ENCODE data around the gene PLA2G4A.

The PLA2G4A gene

DNA sequence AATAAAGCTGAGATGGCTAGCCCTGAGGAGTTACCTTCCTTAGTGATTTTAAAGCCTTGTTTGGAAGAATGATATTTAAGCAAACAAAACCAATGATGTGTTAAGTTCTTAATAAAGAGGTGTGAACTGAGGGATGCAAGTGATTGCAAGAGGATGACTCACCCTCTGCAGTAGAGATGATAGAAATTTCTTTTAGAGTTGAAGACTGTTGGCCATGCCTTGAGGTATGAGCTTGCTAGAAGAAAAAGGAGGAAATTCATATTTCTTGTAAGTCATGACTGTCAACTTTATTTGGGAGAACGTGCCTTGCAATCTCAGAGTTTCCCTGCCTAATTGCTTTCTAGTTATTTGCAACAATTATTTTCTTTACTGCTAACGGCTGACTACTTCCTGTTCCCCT, 94.7 kb downstream of the PLA2G4A start:
- DNase-seq: no peak

DNA sequence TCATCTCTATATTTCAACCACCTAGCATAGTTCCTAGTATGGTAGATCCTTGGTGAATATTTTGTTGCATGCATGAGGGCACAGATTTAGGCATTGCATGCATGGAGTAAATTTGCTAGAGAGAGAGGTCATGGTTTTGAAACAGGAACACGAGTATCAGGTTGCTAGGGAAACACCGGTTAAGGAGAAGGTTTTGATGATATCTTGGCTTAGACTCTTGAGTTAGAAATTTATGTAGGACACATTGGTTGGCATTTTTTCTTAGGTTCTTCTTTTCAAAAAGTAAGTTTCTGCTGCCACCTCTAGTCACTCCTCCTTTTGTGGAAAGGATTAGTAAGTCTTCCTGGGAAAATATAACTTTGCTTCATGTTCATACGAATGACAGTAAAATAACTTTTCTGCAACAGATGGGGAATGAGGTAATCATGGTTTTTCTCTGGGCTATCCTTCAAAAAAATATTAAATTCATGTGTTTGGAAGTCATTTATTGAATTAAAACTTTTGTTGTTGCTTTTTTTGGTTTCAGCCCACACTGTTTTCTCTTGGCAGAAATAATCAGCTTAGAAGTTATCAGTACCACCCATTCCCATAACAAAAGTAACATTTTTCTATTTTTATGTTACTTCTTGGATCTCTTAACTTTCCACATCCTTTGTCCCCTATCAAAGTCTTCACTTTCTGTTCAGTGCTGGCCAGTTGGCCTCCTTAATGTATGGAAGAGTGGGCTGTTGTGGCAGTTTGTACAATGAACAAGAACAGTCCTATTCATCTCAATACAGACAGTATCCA, 97.3 kb downstream of the PLA2G4A start:
- DNase-seq: no peak

DNA sequence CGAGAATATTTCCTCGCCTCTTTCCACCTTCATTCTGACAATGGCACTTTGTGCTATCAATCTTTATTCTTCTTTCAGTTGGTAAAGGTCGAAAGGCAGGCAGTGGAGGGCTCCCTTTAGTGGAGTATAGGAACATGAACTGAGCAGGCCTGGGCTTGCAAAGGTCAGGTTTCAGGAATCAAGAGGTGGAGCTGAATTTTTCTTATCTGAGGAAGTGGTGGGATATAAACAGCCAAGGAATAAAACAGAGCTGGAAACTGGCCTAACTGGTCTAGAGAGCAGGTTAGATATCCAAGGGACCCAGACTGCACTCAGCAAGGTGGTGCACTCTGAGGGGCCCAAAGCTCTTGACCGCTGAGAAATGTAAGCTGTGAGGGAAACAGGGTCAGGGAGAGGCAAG, 99.1 kb downstream of the PLA2G4A start:
- no peak for DNase-seq

DNA sequence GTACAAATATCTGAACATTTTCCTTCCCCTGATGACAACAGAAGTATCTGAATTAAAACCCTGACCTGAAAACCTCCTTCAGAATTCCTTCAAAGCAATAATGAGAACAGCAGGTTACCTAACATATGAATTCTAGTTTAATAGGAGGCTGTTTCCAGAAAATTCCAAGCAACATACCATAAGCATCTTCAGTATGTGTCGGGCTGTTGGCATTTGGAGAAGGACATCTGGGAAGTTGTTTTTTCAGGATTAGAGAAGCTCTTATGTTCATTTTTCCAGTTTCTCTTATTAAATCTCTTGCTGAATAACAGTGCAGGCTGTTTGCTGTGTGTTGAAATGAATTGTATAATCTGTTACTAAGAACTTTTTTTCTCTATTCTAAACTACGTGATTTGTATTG, 101.5 kb downstream of the PLA2G4A start:
- no peak for DNase-seq

DNA sequence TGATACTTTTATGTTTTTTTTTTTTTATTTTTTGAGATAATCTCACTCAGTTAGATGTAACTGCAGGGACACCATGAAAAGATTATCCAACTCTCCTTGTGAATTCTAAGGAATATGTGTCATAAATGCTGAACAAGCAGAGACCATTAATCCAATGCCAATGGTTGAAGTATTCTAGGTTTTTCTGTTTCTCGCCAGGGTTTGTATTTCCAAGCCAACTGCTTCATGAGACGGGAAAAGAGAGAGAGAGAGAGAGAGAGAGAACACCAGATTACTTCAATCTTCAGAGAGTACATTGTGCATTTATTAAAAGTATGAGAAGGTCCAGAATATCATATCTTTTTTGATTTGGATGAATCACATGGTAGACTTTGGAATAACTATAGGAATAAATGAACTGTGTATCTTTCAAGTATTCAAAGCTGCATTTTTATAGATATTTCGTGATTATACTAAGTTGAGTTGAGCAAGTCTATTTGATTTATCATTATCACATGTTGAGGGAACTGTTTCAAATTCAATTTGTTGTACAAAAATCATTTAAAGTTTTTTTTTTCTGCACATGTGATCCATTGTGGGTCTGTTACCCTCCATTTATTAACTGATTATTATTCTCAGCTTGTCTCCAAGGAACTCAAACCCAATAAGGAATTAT, 108.4 kb downstream of the PLA2G4A start:
- no peak for DNase-seq

DNA sequence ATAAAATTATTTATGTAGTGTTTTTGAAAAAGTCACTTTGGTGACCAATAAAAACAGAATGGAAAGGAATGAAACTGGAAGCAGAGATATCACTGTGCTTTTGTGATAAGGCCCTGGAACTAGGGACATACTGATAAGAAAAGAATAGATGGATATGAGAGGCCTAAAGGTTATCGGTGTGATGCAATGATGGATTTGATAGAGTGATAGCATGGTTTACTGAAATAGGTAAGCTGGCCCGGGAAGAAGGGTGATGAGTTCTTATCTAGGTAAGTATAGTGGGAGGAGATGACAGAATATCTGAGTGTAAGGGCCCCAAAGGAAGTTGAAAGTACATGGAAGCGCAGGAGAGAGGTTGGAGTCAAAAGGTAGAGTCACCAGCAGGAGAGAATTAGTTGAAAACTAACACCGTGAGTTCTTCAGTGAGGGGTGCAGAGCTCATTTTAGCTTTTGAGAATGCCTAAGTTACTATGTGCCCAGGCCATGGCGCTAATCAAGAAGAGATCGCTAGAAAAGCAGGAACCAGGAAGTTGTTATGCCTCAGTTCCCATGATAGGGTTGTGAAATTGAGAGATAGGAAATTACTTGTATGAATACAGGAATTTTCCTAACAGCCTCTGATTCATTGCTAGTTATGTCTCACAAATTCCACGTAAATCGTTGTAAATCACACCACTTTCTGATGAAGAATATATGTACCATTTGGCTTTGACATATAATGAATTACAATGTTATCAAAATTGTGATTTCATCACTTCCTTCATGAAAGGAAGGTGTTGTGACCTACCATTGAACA, 115.3 kb downstream of the PLA2G4A start:
- no peak for DNase-seq

DNA sequence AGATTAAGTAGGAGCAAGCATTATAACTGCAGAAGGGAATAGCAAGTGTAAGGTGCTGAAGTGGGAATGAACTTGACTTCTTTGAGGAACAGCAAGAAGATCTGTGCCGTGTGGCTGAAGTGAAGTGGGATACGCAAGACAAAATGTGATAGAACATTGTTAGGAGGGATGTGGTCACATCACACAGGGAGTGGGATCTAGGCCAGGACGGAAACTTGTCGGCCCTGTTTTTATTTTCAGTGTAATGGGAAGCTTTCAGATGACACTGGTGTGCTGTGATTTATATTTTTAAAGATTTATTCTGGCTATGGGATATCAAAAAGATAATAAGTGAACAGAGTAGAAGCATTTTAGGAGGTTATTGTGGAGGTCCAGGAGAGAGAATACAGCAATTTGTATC, 116.4 kb downstream of the PLA2G4A start:
- no peak for DNase-seq

DNA sequence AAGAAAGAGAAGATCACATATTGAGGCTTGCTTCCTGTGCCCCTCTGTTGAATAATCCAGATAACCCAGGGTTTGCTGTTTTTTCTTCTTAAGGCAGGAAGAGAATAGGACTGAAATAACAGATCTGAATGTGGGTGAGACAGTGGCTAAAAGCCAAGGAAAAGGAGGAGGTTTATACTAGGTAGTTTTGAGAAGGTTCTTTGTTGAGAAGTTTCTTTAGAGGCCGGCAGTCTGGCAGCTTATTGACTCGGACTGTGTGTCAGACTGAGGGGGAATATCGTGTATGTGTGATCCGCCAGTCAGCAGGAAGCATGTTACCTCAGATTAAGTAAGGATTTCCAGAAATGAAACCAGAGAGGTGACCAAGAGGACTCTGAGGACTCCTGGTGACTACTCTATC, 119.8 kb downstream of the PLA2G4A start:
- no peak for DNase-seq

DNA sequence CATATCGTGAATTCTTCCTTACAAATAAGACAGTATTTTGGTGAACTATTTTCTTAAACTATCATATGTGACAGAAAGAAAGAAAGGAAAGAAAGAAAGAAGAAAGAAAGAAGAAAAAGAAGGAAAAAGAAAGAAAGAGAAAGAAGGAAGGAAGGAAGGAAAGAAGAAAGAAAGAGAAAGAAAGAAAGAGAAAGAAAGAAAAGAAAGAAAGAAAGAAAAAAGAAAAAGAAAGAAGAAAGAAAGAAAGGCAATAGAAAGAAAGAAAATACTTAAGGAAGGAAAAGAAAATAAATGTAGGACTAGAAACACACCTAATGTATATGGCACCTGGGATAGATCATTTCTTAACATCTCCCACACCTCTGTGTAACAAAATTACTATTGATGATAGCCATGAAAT, 120.4 kb downstream of the PLA2G4A start:
- no peak for DNase-seq

DNA sequence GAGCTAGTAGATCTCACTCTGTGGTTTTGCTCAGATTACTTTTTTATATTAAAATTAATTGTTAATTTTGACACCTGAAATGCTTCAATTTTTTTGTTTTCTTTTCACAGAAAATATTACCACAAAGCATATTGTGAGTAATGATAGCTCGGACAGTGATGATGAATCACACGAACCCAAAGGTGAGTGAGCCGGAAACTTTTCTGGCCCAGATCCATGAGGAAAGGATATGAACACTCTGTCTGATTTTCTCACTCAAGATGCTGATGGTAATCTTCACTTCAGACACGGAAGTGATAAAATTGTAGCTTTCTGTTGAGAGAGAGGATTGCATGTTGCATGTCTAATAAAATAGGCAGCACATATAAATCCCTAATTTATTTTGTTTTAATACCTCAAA, 121.8 kb downstream of the PLA2G4A start:
- DNase-seq: no peak

DNA sequence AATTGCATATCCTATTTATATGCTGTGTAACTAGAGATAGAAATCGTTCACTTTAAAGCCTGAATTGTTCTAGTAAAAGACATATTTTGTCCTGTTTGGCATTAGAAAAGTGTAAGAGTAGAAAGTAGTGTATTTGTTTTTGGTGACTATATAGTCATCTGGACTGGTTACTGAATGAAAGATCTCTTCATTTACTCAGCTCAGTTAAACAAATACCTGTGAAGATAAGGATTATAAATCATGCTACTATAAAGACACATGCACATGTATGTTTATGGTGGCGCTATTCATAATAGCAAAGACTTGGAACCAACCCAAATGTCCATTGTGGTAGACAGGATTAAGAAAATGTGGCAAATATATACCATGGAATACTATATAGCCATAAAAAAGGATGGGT, 125.1 kb downstream of the PLA2G4A start:
- DNase-seq: no peak

DNA sequence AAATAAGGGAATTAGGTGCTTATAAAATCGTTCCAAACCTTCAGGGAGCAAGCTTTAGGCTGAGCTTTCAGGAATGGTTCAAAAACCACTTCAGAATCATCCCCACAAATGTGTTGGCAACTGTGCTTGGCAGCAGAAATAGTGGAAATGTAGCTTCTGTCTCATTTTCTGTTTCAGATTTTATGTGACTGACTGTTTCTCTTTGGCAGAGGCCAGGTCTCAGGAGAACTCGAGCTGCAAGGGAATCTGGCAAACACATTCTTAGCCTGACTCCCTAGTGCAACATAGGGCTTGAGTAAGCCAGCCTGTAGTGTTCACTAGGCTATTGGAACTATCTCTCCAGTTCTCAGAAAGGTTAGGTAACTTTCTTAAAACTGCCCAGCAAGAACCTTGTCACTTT, 128.6 kb downstream of the PLA2G4A start:
- DNase-seq: no peak

DNA sequence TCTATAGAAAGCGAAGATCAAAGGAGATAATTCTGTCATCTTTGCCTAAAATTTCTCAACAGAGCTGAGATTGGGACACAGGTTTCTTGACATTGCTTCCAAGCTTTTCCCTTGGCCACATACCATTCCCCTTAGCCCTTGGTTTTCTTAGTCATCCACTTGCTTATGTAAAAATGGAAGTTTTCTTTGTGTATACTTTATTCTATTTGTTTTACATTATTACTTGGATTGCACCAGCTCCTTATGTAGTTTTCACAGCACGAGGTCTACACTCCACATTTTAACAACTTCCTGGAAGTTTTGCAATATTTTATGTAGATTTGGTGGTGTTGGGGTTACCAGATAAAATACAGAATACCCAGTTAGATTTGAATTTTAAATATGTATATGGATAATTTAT, 129.8 kb downstream of the PLA2G4A start:
- no peak for DNase-seq

DNA sequence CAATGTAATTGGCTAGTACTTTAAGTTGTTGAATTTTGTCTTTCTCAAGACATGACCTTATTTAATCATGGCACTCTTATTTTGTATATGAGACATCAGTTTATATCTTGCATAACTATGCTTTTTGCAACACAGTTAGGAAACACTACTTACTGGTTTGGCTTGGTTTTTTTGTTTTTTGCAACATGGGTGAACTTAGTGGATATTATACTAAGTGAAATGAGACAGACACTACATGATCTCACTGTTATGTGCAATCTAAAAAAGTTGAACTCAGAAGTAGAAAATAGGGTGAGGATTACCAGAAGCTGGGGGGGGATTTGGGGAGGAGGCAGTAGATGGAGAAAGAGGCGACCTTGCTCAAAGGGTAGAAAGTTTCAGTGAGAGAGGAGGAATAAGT, 132.1 kb downstream of the PLA2G4A start:
- no peak for DNase-seq

DNA sequence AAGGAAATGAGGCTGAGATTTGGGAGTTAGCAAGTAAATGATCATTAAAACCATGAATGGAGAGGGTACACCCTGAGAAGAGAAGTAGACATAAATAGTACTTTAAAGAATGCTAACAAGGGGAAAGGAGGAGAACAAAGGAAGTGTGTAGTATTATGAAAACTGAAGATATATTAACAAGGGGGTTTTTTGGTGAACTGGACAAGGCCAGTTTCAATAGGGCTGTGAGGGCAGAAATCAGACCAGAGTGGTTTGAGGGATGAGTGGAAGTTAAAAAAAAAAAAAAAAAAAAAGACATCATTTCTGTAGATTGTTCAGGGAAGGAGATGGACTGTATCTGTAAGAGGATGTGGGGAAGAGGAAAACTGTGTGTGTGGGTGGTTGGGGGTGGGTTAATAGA, 137.1 kb downstream of the PLA2G4A start:
- DNase-seq: no peak

DNA sequence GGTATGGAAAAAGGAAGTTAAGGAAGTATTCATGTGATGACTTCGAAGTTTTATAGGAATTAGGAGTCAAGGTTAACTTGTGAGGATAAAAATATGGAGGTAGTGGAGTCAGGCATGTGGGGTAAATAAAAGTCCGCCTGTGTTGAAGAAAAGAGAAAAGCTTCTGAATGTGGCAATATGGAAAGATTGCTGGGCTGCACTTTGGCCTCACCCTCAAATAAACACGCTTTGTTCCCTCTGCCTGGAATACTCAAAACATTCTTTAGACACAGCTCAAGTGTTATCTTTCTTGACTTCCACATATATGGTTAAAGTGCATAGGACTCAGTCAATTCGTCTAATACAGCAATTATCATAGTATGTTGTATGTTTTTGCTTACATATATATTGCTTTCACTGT, 137.7 kb downstream of the PLA2G4A start:
- DNase-seq: no peak

DNA sequence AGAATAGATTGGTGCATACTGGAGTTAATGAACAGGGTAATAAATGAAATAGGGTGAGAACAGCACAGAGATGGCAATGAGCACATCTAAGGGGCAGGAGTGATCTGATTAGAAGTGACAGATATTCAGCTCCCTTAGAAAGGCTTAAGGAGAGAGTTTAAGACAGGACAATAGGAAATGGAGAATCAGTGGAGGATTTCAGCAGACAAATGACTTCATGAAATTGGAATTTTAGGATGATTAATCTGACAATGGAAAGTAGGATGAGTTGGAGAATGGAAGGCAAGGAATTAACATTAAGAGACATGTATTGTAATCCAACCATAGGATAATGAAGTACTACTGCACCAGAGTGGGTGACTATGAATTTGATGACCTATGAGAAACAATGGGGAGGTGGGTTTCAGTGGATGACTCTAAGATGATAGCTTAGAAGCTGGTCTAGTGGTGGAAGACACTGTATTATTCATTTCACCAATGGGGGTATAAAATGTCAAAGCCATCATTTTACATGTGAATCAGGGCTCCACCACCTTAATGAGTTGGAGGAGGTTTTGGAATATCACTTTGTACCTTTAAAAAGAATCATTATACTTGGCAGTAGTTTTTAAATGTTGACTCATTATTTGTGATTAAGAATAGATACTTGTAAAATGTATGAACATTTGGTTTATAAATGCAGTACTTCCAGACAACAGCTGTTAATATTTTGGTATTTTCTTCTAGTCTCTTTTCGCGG, 139.1 kb downstream of the PLA2G4A start:
- no peak for DNase-seq

DNA sequence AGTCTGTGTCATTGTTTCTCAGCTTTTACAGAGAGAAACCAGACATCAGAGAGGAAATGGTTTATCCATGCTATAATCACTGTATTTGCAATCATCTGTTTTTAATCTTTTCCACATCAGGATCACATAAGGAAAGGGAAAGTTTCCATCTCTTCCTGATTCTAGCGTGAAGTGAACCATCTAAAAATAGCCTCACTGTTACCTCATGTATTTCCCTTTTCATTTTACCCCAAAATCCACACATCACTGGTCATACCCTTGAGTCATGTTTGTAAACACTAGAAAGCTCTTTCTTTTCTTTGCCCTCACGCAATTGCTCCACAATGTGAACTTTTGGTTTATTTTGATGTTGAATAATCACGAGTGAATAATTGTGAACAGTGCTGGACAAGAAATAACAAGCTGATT, 146.0 kb downstream of the PLA2G4A start:
- no peak for DNase-seq

DNA sequence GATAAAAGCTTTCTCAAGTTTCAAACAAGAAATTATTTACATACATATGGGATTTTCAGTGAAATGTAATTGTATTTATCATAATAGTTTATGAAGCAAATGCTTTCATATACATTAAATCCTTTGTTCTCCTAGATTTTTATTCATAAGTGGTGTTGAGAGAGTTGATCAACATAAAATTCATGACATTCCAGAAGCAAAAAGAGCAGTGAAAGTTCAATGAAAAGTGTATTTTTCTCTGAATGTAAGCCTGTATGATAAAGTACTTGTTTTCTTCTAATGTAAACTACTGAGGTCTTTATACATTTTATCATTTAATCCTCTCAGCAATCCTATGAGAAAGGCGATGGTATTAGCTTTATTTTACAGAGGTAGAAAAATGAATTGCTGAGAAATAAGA, 146.5 kb downstream of the PLA2G4A start:
- DNase-seq: no peak

DNA sequence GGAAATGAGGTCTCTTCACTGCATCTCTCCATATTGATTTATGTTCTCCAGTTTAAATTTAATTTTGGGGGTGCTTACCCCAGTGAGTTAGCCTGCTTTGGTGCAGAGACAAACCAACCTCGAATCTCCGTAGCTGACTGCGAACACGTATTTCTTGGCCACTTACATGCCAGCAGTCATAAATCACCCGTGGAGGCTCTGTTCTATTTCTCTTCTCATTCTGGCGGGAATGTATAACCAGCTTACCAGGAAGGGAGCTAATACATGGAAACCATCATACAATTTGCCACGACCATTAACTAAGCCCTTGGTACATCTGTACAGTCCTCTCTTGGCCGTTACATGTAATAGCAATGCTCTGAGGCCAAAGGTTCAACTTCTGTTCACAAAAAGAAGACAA, 148.0 kb downstream of the PLA2G4A start:
- DNase-seq: no peak

DNA sequence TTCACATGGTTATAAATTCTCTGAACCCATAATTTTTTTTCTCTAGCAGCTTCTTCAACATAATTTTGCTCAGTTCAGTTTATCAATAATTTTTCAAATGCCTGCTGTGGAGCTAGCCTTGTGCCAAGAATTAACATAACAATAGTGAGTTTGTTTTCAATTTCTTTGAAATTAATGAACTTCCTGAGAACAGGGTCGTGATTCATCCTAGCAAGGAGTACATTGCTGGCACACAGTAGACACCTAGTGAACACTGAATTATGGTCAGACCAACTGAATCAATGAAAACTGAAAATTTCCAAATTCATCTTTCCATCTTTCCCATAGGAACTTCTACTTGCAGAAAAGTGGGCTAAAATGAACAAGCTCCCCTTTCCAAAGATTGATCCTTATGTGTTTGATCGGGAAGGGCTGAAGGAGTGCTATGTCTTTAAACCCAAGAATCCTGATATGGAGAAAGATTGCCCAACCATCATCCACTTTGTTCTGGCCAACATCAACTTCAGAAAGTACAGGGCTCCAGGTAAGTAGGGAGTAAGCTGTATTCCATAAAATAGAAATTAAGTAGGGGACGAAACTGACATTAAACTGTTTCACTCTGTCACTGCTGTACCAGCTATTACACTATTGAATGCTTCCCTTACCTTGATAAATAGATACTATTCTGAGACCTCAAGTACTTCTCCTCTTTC, 148.7 kb downstream of the PLA2G4A start:
- no peak for DNase-seq
